ENCODE results near the gene NUDT12.

DNA sequence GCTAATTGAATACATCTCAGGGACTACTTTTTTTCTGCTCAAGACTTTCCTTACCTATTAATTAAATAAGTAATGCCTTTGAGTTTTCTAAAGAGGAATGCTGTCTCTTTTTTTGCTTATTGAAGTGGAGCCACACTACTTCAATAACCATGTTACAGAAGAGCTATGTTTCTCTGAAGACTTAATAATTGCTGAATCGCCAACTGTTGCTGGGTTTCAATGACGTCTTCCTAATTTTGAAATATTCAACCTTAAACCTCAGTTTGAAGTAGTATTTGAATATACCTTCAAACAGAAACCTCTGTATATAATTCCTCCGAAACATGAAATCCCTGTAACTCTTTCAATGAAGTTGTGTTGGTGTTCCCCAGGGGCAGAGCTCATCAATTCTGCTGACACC lies 21.0 kb downstream of the NUDT12 start:
- TF ChIP-seq POLR2A (IDR thresholded peaks at IDR 0.05; ENCODE audit: low read length) (no peak), CTCF (IDR thresholded peaks at IDR 0.05) (no peak), FOSL2 (IDR thresholded peaks at IDR 0.05) (no peak), FOSL2 (CRISPR knock-in tag; IDR thresholded peaks at IDR 0.05) (no peak), NFE2L2 (conservative IDR thresholded peaks at IDR 0.05; ENCODE audit: low read length) (no peak), MYC (IDR thresholded peaks at IDR 0.05; ENCODE audit: borderline replicate concordance, low read length) (no peak)

All from A549 (cell line).